ENCODE data around the gene NECAB3.

Gene NECAB3

DNA sequence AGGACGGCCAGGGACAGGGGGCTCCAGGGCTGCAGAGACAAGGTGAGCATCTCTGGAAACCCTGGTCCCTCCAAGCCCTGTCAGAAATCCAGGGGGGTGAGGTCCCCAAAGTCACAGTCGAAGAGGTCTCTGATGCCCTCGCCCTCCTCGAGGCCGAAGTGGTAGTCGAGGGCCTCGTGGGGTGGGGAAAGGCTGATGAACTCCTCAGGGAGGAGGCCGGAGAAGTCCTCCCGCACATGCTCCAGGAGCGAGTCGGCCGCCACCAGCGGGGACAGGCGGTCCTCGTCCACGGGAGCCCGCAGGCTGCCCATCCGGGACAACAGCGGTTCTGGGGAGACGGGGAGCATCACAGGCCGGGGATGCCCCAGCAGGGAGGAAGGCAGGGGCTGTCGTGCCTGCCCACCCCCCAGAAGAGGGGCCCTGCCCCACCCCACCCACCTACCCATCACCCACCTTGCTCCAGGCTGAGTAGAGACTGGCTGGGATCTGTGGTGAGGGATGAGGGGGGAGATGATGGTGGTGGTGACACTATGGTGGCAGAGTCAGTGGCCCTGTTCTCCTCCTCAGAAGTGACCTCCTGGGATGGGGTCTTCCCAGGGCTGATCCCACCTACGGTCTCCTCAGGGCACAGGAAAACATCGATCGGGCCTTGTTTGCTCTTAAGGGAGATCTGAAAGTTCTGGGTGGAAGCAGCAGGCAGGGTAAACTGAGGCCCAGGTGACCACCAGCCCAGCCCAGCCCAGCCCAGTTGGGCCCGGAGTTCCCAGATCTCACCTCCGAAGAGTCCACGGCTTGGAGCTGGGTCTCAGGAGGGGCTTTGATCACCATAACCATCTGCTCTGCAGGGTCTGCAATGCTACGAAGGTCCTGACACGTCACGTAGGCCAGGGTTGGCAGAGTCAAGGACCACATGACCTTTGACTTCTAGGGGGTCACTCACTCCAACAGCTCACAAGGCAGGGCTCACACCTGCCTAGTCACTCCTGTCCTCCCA lies 2.7 kb upstream of the NECAB3 start:
- no peak for DNase-seq

DNA sequence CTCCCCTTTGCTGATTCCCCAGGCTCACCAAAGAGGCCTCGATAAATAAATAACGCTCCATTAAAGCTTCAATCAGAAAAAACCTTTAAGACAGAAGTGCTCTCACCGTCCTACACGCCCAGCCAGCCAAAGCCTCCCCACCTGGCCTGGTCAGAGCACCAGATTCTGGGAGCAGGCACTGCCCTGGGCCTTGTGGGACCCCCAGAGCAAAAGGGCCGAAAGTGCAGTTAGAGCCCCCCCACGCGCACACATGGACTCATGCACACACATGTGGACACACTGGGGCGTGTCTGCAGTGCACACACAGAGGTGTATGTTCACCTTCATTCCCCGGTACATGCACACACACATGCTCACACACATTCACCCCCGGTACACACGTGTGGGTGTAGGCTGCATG lies 1.9 kb upstream of the NECAB3 start:
- no peak for DNase-seq

DNA sequence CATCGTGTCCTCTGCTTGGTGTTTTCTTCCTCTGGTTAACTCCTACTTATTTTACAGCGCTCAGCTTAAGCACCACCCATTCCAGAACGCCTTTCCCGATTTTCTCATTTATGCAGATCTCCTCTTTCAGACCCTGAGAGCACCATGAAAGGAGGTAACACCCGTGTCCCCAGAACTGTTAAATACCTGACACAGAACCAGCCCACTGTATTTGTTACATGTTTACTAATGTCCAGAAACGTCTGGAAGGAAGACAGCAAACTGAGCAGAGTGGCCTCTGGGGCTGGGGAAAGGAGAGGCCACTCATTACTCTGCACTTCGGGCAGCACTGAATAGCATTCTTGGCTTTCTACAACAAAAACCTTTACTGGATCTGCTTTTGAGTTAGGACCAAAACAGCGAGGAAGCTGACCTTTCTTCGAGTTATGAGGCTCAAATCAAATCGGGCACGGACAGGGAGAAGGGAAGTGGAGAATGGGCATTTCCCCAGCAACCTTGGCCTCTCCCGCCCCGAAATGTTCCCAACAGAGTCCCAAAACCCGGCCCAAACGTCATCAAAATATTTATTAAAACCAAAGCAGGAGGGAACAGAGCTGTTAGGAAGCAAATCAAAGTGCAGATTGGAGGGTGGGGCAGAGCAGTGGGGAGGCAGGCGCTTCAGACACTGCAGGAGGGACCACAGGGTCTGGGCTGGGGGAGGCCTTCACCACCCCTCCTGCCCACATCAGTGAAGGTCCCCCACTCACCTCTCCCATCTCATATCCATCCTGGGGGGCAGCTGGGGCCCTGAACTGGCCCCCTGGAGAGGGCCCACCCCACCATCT lies 1.1 kb upstream of the NECAB3 start:
- DNase-seq: no peak

DNA sequence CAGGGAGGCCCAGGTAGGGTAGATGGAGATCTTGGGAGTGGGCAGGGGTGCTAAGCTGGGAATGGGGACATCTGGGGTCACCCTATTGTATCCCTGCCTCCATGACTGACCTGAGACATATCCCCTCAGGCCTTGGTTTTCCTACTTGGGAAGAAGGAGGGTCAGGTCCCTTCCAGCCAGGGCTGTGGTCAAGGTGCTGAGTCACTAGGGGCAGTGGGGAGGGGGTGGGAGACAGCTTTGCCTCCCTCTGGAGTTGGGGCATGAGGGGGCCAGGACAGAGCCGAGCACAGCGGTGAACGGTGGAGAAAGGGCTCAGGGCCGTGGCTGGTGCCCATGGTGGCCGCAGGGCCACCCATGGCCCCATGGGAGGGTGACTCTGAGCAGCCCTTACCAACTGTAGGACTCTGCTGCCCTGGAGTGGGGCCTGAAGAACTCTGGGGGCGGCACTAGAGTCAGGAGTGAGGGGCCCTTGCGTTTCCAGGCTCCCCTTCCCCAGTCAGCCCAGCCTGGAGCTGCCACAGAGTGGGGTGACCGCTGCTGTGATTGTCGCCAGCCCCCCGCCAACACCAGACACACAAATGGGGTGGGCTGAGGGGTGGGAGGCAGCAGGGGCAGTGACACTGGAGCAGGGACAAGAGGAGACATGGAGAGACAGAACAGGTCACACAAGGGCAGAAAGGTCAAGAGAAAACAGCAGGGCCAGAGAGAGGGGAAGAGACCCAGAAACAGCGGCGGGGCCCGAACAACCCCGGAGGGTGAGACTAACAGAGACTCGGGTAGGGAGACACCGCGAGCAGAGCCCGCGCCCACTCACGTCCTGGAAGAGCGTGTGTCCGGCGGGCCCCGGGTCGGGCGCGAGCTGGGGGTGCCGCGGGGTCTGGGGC lies 576 bp downstream of the NECAB3 start:
- DNase-seq: no peak

DNA sequence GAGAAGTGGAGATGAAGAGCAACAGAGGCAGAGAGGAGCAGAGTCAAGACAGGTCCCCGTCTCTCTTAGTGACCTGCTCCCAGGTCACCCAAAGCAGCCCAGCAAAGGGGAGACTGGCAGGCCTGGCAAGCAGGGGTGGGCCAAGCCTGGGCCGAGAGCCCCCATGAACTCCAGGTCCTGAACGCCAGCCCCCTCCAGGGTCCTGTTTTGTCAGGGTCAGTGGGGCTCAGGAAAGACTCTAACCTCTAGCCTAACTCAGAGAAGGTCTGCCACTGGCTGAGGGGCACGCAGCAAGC lies 1.2 kb downstream of the NECAB3 start:
- DNase-seq: no peak

DNA sequence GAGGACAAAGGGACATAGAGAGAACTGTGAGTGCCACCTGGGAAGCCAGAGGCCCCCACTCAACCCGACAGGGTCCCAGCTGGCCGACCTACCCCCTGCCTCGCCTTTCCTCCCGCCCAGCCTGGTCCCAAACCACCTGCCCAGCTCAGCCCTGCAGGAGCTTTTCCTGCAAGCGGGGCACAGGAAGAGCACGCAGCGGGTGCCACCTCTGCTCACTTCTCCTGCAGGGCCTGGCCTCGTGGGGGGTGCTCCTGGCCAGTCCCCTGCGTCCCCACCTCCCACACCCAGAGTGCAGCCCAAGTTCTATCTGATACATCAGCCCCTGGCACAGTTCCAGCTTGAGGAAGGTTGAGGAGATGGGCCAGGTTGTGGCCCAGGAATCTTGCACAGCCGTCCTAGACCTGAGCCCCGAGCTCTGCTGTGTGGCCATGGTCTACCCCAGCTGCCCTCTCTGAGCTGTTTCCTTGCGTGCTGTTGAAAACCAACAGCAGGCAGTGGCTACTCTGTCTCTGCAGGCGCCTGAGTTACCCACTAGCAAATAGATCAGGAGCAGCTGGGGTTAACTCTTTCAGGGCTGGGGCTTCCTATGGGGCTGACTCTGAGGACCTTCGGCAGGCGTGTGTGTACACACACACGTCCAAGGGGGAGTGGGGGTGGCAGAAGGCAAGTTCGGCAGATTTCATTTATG lies 1.7 kb downstream of the NECAB3 start:
- no peak for DNase-seq

DNA sequence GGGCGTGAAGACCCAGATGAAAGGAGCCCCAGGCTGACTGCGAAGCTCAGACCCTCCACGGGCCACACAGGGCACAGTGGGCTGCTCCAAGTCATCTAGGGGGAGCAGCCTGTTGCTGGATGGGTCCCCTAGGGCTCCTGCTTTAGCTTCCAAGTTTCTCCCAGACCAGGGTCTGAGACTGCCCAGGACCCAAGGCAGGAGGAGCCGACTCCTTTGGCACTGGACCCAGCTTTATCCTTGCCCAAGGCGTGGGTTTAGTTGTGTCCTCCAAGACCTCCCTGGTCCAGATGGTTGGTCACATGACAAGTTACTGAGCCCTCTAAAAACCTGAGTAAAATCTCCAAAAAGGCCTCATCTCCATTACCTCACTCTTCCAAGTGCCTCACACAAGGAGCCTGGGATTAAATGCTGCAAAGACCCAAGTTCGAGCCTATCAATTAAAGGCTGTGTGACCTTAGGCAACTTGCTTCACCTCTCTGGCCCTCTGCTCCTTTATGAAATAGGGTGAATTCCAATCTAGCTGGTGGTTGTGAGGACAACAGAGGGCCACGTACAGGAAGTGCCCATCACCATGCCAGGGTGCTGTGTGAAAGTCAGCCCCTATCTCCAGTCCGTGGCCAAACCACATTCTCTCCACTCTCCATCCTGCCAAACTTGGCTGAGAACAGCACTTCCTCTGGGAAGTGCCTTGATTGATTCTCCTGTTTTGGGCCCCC lies 2.5 kb downstream of the NECAB3 start:
- no peak for DNase-seq

DNA sequence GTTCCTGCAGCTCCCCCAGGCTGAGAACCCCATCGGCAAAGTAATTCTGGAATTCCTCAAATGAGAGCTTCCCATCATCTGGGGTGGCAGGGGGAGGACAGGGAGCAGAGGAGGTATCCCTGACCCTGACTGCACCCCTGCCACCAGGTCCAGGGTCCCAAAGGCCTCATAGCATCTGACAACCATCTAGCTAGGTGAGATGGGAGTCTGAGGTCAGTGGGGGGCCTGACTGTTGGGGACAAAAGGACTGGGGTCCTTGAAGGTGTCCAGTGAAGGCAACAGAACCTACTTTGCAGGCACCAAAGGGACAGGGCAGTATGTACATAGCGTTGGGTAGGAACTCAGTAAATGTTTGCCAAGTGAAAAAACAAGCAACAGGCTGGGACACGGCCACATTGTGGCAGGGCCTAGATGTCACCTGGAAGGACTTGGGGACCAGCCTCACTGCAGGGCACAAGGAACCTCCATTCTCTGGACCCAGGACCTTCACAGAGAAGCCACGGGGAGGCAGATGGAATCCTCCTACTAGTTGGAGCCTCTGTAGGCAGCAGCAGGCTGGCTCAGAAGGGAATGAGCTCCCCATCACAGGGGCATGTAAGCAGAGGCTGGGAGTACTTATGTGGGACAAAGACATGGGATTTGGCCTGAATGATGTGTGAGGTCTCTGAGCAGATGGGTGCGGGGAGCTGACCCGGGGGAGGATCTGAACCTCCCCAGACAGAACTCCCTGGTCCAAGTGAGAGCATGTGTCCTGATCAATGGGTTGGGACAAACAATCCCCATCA lies 3.3 kb downstream of the NECAB3 start:
- DNase-seq: no peak

DNA sequence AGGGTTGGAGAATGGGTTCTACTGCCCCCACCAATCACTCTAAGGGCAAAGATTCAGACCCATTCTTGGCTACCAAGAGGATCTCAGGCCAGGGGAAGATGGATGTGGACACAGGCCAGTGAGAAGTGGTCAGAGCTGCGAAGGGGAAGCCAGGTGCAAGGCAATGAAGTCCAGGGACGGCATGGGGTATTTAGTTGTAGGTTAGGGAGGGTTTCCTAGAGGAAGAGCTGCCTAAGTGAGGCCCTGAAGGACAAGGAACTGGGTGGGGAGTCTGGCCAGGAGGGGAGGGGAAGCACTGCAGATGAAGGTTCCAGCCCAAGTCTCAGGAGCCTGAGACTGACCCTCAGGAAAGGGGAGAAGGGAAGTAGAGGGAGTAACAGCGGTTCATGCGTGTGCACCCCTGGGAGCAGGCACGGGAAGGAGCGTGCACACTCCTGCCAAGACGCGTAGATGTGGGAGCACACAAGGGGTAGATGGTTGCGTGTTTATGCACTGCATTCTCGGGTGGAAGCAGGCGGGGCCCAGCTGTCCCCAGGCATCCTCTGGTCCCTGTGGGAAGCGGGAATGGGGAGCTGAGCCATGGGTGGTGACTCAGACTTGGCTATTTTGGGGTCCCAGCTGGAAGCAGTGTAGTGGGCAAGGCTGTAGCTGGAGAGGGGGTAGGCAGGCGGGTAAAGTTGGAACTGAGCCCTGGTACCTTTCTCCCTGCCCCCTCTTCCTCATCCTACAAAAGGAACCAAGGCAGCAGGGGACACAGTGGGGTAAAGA lies 4.2 kb downstream of the NECAB3 start:
- no peak for DNase-seq

DNA sequence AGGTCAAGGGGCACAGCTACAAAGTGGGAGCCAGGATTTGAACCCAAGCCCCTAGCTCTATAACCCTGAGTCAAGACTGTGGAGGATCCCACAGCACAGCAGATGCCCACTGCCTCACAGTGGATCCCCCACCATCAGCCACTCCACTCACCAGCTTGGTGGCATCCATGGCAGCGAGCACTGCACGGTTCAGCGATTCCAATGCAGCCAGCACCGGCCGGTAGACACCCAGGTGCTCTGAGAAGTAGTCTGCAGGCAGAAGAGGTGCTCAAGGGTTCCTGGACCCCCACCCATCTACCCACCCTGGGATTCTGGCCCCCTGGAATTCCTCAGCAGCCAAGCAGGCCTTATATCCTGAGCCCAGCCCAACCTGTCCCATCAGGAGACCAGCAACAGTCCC lies 5.0 kb downstream of the NECAB3 start:
- DNase-seq: no peak

DNA sequence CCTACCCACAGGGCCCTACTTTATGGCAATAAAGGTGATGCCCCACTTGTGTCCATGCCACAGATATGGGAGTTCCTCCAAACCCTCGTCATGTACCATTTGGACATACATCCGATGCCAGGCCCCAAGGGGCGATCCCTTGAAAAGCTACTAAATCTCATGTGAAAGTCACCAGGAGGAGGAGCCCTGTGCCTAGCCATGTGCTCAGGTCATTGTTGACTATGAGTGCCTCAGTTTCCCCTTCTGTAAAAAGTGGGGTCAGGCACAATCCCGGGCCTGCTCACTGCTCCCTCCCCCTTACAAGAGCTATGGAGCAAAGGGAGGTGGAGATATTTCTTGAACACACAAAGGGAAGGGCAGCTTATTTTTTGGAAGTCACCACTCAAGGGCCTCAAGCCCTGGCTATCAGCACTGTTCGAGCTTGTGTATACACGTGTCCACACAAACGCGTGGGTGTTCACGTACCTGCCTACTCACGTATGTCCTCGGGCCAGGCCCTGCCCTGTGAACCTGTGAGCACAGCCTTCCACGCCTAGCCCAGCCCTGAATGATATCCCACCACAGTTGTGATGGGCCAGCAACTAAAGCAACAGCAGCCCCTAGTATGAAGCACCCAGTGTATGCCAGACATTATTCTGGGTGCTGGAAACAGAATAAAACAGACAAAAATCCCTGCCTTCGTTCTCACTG lies 5.6 kb downstream of the NECAB3 start:
- no peak for DNase-seq

DNA sequence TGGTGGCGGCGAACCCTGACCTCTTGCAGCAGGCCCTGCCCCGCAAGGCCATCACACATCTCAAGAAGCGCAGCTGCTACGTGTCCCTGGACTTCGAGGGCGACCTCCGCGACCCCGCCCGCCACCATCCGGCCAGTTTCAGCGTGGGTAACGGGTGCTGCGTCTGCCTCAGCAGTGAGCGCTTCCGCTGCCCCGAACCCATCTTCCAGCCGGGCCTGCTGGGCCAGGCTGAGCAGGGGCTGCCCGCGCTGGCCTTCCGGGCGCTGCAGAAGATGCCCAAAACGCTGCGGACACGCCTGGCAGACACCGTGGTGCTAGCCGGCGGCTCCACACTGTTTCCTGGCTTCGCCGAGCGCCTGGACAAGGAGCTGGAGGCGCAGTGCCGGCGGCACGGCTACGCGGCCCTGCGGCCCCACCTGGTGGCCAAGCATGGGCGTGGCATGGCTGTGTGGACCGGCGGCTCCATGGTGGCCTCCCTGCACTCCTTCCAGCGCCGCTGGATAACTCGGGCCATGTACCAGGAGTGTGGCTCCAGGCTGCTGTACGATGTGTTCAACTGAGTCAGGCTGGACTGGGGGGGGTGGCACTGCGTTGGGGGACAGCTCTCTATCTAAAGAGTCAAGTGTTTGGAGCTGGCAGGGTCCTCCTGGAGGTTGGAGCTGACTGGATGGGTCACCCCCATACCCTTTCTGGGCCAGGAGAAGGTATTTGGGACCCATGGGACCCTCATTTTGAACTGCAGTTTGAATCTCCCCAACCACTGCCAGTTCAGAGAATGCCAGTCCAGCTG lies 6.4 kb downstream of the NECAB3 start:
- peak; percentile 26 for DNase-seq

DNA sequence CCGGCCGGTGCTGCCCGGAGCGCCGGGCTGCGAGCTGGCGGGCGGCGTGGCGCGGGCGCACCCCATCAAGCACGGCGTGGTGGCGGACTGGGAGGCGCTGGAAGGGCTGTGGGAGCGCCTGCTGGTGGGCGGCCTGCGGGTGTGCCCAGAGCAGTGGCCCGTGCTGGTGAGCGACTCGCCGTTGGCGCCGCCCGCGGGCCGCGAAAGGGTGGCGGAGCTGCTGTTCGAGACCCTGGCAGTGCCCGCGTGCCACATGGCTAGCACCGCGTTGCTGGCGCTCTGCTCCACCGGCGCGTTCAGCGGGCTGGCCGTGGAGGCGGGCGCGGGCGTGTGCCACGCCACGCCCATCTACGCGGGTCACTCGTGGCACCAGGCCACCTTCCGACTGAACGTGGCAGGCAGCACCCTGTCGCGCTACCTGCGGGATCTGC lies 7.0 kb downstream of the NECAB3 start:
- DNase-seq: no peak

DNA sequence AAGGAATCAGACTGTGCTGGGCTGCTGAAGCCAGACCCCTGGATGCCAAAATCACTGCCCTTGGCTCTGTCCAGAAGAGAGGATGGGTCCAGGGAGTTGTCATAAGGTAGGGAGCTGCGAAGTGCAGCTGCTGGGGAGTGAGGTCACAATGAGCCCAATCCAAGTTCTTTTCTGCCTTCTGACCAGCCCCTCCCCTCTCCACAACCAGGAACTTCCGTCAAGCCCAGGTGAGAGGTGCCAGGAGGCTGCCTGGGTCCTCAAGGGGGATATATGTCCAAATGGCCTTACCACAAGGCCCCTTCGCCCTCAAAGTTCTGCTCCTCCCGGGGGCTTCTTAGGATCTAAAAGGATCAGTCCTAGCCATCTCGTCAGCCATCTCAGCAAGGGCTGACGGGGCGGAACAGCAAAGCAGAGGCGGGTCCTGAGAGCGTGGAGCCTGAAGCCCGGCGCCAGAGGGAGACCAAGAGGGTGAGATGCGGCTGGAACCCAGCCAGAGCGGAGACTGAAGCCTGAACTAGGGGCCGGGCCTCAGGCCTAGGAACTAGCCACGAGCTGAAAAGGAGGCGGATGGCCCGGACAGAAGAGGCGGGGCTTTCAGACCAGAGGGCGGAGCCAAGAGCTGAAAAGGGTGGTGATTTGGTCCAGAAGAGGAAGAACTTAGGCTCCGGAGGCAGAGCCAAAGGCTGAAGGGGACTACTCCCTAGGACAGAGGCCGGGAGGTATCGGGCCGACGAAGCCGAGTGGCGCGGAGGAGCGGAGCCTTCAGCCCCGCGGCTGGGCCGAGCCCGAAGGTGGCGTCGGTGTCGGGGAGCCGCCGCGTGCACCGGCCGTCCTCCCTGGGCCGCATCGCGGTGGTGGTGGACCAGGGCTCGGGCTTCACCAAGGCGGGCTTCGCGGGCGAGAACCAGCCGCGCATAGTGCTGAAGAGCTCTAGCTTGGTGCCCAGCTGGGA lies 7.7 kb downstream of the NECAB3 start, which contains the start of gene ACTL10:
TSS of gene ACTL10 (plus strand) at position 651 of the 952 bp plus-strand sequence. CDS start 555 bp downstream, outside the sequence.
- DNase-seq: peak; percentile 85

DNA sequence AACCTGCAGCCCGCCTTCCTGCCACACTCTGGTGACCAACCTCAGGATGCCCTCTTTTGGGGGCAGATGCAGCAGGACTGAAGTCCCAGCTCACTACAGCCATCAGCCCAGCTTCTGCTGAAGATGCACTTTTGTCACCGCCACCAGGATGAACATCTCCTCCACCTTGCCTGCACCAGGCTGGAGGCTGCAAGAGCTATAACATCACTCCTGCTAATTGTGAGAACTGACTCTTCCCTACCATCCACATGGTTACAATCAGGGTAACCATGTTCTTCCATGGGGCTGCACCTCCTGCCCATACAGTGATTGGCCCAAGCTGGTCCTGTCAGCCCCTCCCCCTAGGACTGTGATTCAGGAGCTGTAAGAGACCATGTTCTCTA lies 9.5 kb downstream of the NECAB3 start:
- DNase-seq: no peak

DNA sequence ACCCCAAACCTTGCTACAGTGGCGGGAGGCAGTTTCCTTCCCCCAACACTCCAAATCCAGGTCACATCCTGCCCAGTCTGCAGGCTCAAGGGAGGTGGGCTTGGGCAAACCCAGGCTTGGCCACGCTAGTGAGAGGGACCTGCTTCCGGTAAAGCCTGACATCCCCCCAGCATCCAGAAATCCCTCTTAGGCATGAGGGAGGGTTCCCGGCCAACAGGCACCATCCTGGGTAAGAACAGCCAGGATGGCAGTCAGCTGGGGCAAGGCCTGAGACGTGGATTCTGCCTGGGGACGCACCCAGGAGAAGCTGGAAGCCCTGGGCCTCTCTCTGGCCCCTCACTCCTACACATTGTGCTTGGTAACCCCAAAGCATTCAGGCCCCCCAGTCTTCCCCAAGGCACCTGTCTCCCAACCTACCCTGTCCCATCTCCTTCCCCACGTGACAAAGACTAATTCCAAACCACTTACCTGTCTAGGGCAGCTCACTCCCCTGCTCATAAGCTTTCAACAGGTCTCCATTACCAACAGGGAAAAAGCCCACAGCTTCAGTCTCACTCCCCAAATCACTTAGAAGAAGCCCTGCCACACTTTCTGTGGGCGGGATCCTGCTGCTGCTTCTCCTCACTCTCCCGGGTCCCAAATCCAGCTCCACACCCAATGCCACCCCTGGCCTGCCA lies 10.0 kb downstream of the NECAB3 start:
- no peak for DNase-seq
